Measurements from ENCODE around the gene FUCA2.

The FUCA2 gene

GRCh38 chr6:143545976-143546547 lies 34.5 kb upstream of the FUCA2 start:
- no peaks in the 10 kb centered on the region for H3K9me3 ChIP-seq
- no peaks in the 10 kb centered on the region for H3K36me3 ChIP-seq
- no peak overlapping the region for H3K4me3 ChIP-seq
- H3K4me1 ChIP-seq, result no peaks in the 10 kb centered on the region
- TF ChIP-seq CTCF (IDR thresholded peaks at IDR 0.05), result no peak
- H3K27me3 ChIP-seq, result no peaks in the 10 kb centered on the region
- intact Hi-C loops (cut with DNase I; ENCODE audit: low total_unique reads), result no loop called here
- no peak overlapping the region for H3K27ac ChIP-seq
- no peak for DNase-seq

- H3K4me1 ChIP-seq, result no peaks in the 10 kb centered on the region
- no peaks in the 10 kb centered on the region for H3K36me3 ChIP-seq
- no peaks in the 10 kb centered on the region for H3K9me3 ChIP-seq
- H3K4me3 ChIP-seq, result no peak overlapping the region
- TF ChIP-seq CTCF (IDR thresholded peaks at IDR 0.05), result no peak
- H3K27me3 ChIP-seq, result no peaks in the 10 kb centered on the region
- intact Hi-C loops (cut with DNase I; ENCODE audit: low total_unique reads), result no loop called here
- DNase-seq, result no peak
- H3K27ac ChIP-seq, result no peak overlapping the region
Observed at GRCh38 chr6:143545165-143545564, 33.6 kb upstream of the FUCA2 start.

GRCh38 chr6:143544011-143544696 lies 32.6 kb upstream of the FUCA2 start:
- H3K9me3 ChIP-seq, result no peaks in the 10 kb centered on the region
- no peaks in the 10 kb centered on the region for H3K36me3 ChIP-seq
- H3K4me1 ChIP-seq, result no peaks in the 10 kb centered on the region
- no peak overlapping the region for H3K27ac ChIP-seq
- no peak for TF ChIP-seq CTCF (IDR thresholded peaks at IDR 0.05)
- no peak for DNase-seq
- no peak overlapping the region for H3K4me3 ChIP-seq
- intact Hi-C loops (cut with DNase I; ENCODE audit: low total_unique reads), result no loop called here
- H3K27me3 ChIP-seq, result no peaks in the 10 kb centered on the region

- no peak for TF ChIP-seq CTCF (IDR thresholded peaks at IDR 0.05)
- H3K27ac ChIP-seq, result no peak overlapping the region
- no peaks in the 10 kb centered on the region for H3K36me3 ChIP-seq
- no peaks in the 10 kb centered on the region for H3K27me3 ChIP-seq
- H3K4me3 ChIP-seq, result no peak overlapping the region
- no peak for DNase-seq
- H3K4me1 ChIP-seq, result no peaks in the 10 kb centered on the region
- H3K9me3 ChIP-seq, result no peaks in the 10 kb centered on the region
- intact Hi-C loops (cut with DNase I; ENCODE audit: low total_unique reads), result no loop called here
Observed at GRCh38 chr6:143543435-143543834, 31.9 kb upstream of the FUCA2 start.

GRCh38 chr6:143542888-143543287 lies 31.4 kb upstream of the FUCA2 start:
- Histone ChIP-seq H3K9me3 (no peaks in the 10 kb centered on the region), H3K4me1 (peaks cover 0 to 3% (median 1%) of the 10 kb centered on the region in 4 donors), H3K36me3 (no peaks in the 10 kb centered on the region), H3K27me3 (no peaks in the 10 kb centered on the region), H3K4me3 (no peak overlapping the region), H3K27ac (no peak overlapping the region)
- intact Hi-C loops (cut with DNase I; ENCODE audit: low total_unique reads), result no loop called here
- TF ChIP-seq CTCF (IDR thresholded peaks at IDR 0.05), result no peak
- no peak for DNase-seq

Data from tibial artery (tissue), 4 donors.